ENCODE results near the gene ZIK1. TPM values are rescaled to one million over a fixed set of nuclear protein-coding genes. Genes with fewer than 3 reads are reported as not detected.
A peak's percentile ranks its signal among the peaks of the same experiment; 100 is the strongest.

ZIK1 gene
- total RNA-seq = 3.9 and 4.0 TPM in 2 replicates

GRCh38 chr19:57583521-57584416 is at the start of gene ZIK1:
ZIK1 (plus strand) TSS chr19:57584145; CDS start chr19:57584357, 212 bp downstream.
- peak; percentile 81 for DNase-seq (ENCODE audit: low spot score)
- intact Hi-C loops (cut with micrococcal nuclease) = loop anchor here (1.0 kb wide), 1 partner anchor 98 kb away; the partner anchor contains the start of gene ZNF551
- peak within 1 kb of the TSS; percentile 92 for H3K4me3 Mint-ChIP-seq
- no peaks in the 10 kb centered on the region for H3K27me3 Mint-ChIP-seq (ENCODE audit: insufficient read depth)
- peaks cover 68% of the 10 kb centered on the region for H3K9me3 Mint-ChIP-seq
- H3K4me1 Mint-ChIP-seq (ENCODE audit: low read depth) = peaks cover 20% of the 10 kb centered on the region
- peaks cover 29% of the 10 kb centered on the region for H3K36me3 Mint-ChIP-seq (ENCODE audit: low read depth)
- H3K27ac Mint-ChIP-seq = peak within 1 kb of the TSS; percentile 81

GRCh38 chr19:57537953-57538547 is 45.9 kb upstream of the ZIK1 start:
- Mint-ChIP-seq H3K4me1 (ENCODE audit: low read depth) (no peaks in the 10 kb centered on the region), H3K4me3 (no peak overlapping the region), H3K27me3 (ENCODE audit: insufficient read depth) (no peaks in the 10 kb centered on the region), H3K9me3 (peaks cover 94% of the 10 kb centered on the region), H3K36me3 (ENCODE audit: low read depth) (peaks cover 83% of the 10 kb centered on the region), H3K27ac (no peak overlapping the region)
- intact Hi-C loops (cut with micrococcal nuclease) = no loop called here
- no peak for DNase-seq (ENCODE audit: low spot score)

- DNase-seq (ENCODE audit: low spot score) = no peak
- no peak overlapping the region for H3K4me3 Mint-ChIP-seq
- no peak overlapping the region for H3K27ac Mint-ChIP-seq
- intact Hi-C loops (cut with micrococcal nuclease) = no loop called here
- peaks cover 75% of the 10 kb centered on the region for H3K9me3 Mint-ChIP-seq
- H3K36me3 Mint-ChIP-seq (ENCODE audit: low read depth) = peaks cover 84% of the 10 kb centered on the region
- no peaks in the 10 kb centered on the region for H3K4me1 Mint-ChIP-seq (ENCODE audit: low read depth)
- H3K27me3 Mint-ChIP-seq (ENCODE audit: insufficient read depth) = no peaks in the 10 kb centered on the region
Measured at GRCh38 chr19:57546513-57546912, 37.4 kb upstream of the ZIK1 start.

DNA sequence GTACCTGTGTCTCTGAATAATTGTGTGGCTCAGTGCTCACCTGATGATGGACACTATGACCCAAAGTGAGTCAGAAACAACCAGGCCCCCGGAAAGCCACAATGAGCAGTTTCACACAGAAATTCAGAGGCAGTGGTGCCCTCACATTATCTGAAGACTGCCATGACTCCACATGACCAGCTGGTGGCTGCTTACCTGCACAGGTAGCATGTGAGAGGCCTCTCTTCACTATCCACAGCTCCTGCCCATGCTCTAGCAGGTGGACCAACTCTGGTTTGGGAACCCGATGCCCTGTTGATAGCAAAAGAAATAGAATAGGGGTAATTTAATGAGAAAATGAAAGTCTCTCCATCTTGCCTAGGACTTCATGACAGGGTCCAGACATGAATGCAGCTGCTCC is 31.5 kb upstream of the ZIK1 start:
- DNase-seq (ENCODE audit: low spot score) = no peak
- intact Hi-C loops (cut with micrococcal nuclease) = no loop called here
- H3K27me3 Mint-ChIP-seq (ENCODE audit: insufficient read depth) = no peaks in the 10 kb centered on the region
- no peak overlapping the region for H3K4me3 Mint-ChIP-seq
- peaks cover 80% of the 10 kb centered on the region for H3K9me3 Mint-ChIP-seq
- H3K27ac Mint-ChIP-seq = no peak overlapping the region
- H3K4me1 Mint-ChIP-seq (ENCODE audit: low read depth) = peaks cover under 1% of the 10 kb centered on the region
- peaks cover 90% of the 10 kb centered on the region for H3K36me3 Mint-ChIP-seq (ENCODE audit: low read depth)

DNA sequence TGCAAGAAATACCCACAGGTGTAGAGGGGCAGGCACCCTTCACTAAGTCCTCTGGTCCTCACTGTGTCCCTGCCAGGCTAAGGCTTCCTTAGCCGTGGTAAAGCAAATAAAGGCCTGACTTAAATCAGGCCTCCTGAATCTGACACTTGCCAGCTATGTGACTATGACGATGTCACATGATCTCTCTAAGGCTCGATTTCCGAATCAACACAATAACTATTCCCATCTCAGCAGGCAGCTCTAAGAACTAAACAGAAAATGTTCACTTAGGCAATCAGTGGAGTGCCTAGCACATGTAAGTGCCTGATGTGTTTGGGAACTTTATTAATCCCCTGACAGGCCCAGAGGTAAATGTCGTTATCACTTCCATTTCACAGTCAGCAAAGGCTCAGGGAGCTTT is 26.3 kb upstream of the ZIK1 start:
- Mint-ChIP-seq H3K27me3 (ENCODE audit: insufficient read depth) (no peaks in the 10 kb centered on the region), H3K36me3 (ENCODE audit: low read depth) (peaks cover 45% of the 10 kb centered on the region), H3K4me3 (peak overlapping the region; percentile 98), H3K27ac (no peak overlapping the region), H3K4me1 (ENCODE audit: low read depth) (peaks cover 28% of the 10 kb centered on the region), H3K9me3 (peaks cover 60% of the 10 kb centered on the region)
- intact Hi-C loops (cut with micrococcal nuclease) = loop anchor here (2.0 kb wide), 1 partner anchor 59 kb away; the partner anchor contains the start of gene ZNF773
- DNase-seq (ENCODE audit: low spot score) = no peak

- Mint-ChIP-seq H3K4me3 (peak overlapping the region; percentile 98), H3K27ac (peak overlapping the region; percentile 88), H3K36me3 (ENCODE audit: low read depth) (peaks cover 38% of the 10 kb centered on the region), H3K4me1 (ENCODE audit: low read depth) (peaks cover 28% of the 10 kb centered on the region), H3K9me3 (peaks cover 54% of the 10 kb centered on the region), H3K27me3 (ENCODE audit: insufficient read depth) (no peaks in the 10 kb centered on the region)
- intact Hi-C loops (cut with micrococcal nuclease) = loop anchor here (2.0 kb wide), 1 partner anchor 60 kb away; the partner anchor contains the start of gene ZNF773
- no peak for DNase-seq (ENCODE audit: low spot score)
Measured at GRCh38 chr19:57558525-57558924, 25.4 kb upstream of the ZIK1 start.

DNA sequence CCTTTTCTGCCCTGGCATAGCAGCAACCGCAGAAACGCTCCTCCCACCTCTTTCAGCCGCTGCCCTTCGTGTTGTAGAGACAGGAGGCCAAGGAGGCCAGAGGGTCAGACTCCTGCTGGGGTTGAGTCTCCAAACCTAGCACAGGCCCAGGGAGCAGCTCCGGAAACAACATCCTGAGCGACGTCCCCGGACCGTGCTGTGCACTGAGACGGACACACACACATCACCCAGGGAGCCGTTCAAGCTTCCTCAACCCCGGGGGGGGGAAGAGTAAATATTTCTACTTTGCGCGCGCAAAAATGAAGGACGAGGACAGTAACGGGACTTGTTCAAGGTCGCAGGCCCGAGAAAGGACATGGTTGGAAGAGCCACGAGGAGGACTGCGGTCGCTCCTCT is 24.9 kb upstream of the ZIK1 start:
- intact Hi-C loops (cut with micrococcal nuclease) = loop anchor here (1.0 to 2.0 kb wide), 12 partner anchors 20 to 368 kb away; partner anchors contain the start of genes TRAPPC2B, ZNF134, ZNF17 and ZNF211

DNA sequence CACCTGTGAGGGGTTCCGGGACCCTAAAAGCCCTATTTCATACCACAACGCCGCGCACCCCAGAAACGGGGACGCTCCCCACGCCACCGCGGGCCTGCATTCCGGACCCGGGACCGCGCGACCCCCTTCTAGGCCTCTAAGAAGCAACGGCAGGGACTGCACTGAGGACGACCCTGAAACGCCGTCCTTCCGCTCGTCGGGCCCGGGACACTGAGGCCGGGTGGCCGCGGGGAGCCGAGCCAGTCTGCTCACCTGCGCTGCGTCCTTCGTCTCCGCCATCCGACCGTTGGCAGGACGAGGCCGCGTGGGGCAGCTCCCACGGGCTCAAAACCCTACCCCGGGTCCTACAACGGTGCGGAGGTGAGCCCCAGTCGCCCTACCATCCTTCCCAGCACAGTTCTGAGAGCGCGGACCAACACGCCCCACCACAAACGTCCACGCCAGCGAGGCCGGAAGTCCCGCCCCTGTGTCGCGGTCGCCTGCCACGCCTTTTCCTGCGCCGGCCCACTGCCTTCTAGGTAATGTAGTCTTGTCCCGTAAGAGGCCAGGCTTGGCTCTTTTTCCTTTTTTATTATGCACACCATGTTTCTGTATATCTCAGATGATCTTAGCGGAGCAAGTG is 24.4 kb upstream of the ZIK1 start, which contains the start of gene ZNF550:
TSS of gene ZNF550 (minus strand) at position 460 of the 622 bp plus-strand sequence. CDS start at position 279, 181 bp downstream.
- peaks cover 54% of the 10 kb centered on the region for H3K9me3 Mint-ChIP-seq
- no peaks in the 10 kb centered on the region for H3K27me3 Mint-ChIP-seq (ENCODE audit: insufficient read depth)
- DNase-seq (ENCODE audit: low spot score) = peak; percentile 84
- peak within 1 kb of the TSS; percentile 88 for H3K27ac Mint-ChIP-seq
- H3K4me3 Mint-ChIP-seq = peak within 1 kb of the TSS; percentile 98
- peaks cover 29% of the 10 kb centered on the region for H3K36me3 Mint-ChIP-seq (ENCODE audit: low read depth)
- intact Hi-C loops (cut with micrococcal nuclease) = loop anchor here (1.0 to 2.0 kb wide), 12 partner anchors 20 to 368 kb away; partner anchors contain the start of genes TRAPPC2B, ZNF134, ZNF17 and ZNF211
- H3K4me1 Mint-ChIP-seq (ENCODE audit: low read depth) = peaks cover 28% of the 10 kb centered on the region

More for the DNA sequence above, 24.9 kb upstream of the ZIK1 start:
- H3K4me1 Mint-ChIP-seq (ENCODE audit: low read depth) = peaks cover 28% of the 10 kb centered on the region
- no peaks in the 10 kb centered on the region for H3K27me3 Mint-ChIP-seq (ENCODE audit: insufficient read depth)
- no peak for DNase-seq (ENCODE audit: low spot score)
- H3K9me3 Mint-ChIP-seq = peaks cover 54% of the 10 kb centered on the region
- peak overlapping the region; percentile 98 for H3K4me3 Mint-ChIP-seq
- H3K36me3 Mint-ChIP-seq (ENCODE audit: low read depth) = peaks cover 34% of the 10 kb centered on the region
- H3K27ac Mint-ChIP-seq = peak overlapping the region; percentile 88

DNA sequence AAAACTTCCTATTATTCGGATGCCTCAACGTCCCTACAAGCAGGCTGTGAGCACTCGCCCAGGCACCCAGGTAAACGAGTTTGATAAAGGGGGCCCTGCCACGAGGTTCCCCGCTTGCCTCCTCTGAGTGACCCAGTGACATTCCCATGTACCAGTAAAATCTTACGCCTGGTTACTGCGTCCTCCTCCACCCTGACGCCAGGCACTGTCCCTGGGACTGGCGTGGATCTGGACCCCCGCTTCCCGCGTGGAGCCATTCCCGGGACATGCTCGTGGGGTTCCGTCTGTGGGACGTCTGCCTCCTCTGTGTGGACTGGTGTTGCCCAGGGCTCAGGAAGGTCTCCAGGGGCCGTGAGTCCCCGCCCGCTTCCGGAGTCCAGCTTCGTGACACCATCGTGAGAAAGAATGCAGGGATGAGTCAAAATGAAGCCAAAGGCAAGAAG is 23.9 kb upstream of the ZIK1 start:
- DNase-seq (ENCODE audit: low spot score) = no peak
- Mint-ChIP-seq H3K27ac (no peak overlapping the region), H3K27me3 (ENCODE audit: insufficient read depth) (no peaks in the 10 kb centered on the region), H3K4me3 (peak overlapping the region; percentile 98), H3K9me3 (peaks cover 54% of the 10 kb centered on the region), H3K36me3 (ENCODE audit: low read depth) (peaks cover 24% of the 10 kb centered on the region), H3K4me1 (ENCODE audit: low read depth) (peaks cover 28% of the 10 kb centered on the region)
- intact Hi-C loops (cut with micrococcal nuclease) = no loop called here

DNA sequence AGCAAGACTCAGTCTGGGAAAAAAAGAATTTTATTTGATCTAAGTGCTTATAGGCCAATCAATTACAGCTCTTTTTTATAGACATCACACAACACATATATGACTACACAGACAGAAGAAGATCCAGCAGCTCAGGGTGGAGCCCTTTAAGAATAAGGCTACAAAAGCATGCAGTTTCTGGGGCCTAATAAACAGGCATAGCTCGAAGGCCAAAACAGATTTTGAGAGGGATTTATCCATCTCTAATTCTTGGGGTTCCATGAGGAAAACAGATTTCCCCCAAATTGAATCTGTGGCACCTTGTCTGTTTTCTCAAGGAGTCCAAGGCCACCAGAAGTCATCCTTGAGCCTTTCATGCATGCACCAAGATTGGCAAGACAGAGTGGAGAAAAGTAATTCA is 20.4 kb upstream of the ZIK1 start:
- Mint-ChIP-seq H3K27me3 (ENCODE audit: insufficient read depth) (no peaks in the 10 kb centered on the region), H3K4me1 (ENCODE audit: low read depth) (peaks cover 17% of the 10 kb centered on the region), H3K36me3 (ENCODE audit: low read depth) (no peaks in the 10 kb centered on the region), H3K9me3 (peaks cover 75% of the 10 kb centered on the region), H3K27ac (no peak overlapping the region), H3K4me3 (no peak overlapping the region)
- intact Hi-C loops (cut with micrococcal nuclease) = no loop called here
- DNase-seq (ENCODE audit: low spot score) = no peak

- no peak for DNase-seq (ENCODE audit: low spot score)
- no peaks in the 10 kb centered on the region for H3K4me1 Mint-ChIP-seq (ENCODE audit: low read depth)
- H3K36me3 Mint-ChIP-seq (ENCODE audit: low read depth) = peaks cover 4% of the 10 kb centered on the region
- peaks cover 87% of the 10 kb centered on the region for H3K9me3 Mint-ChIP-seq
- H3K4me3 Mint-ChIP-seq = no peak overlapping the region
- no peak overlapping the region for H3K27ac Mint-ChIP-seq
- H3K27me3 Mint-ChIP-seq (ENCODE audit: insufficient read depth) = no peaks in the 10 kb centered on the region
- intact Hi-C loops (cut with micrococcal nuclease) = no loop called here
Measured at GRCh38 chr19:57566396-57567265, 17.3 kb upstream of the ZIK1 start.

- Mint-ChIP-seq H3K27me3 (ENCODE audit: insufficient read depth) (no peaks in the 10 kb centered on the region), H3K36me3 (ENCODE audit: low read depth) (peaks cover 44% of the 10 kb centered on the region), H3K4me1 (ENCODE audit: low read depth) (no peaks in the 10 kb centered on the region), H3K9me3 (peaks cover 91% of the 10 kb centered on the region), H3K27ac (no peak overlapping the region), H3K4me3 (no peak overlapping the region)
- DNase-seq (ENCODE audit: low spot score) = no peak
- intact Hi-C loops (cut with micrococcal nuclease) = no loop called here
Measured at GRCh38 chr19:57570707-57571106, 13.2 kb upstream of the ZIK1 start.
